Right atrium auricular region (tissue), 2 donors: ENCODE data around the gene SUFU. TPM values are rescaled to one million over a fixed set of nuclear protein-coding genes. Genes with fewer than 3 reads are reported as not detected.

ENCODE experiments used
- DNase-seq: peaks from one replicate; pipeline ENCODE4 v3.0.0-alpha.2; 2019; ENCODE audit warnings: low spot score
- H3K27ac ChIP-seq, 2 donors: fragments of 200-600 bp; sonication (generic); 1 replicate in 1 of 2; 2 replicates in 1 of 2; pipeline ENCODE4 v1.5.1; 2016 to 2019
- H3K27me3 ChIP-seq, 2 donors: fragments of 200-600 bp; sonication (generic); one replicate each; pipeline versions ENCODE4 v1.5.1 to v1.6.0; 2017 to 2019
- H3K36me3 ChIP-seq: fragments of 200-600 bp; sonication (generic); one replicate; pipeline ENCODE4 v1.5.1; 2016
- H3K4me1 ChIP-seq, 2 donors: fragments of 200-600 bp; sonication (generic); one replicate each; pipeline versions ENCODE4 v1.5.1 to v1.6.0; 2017 to 2019
- H3K4me3 ChIP-seq, 2 donors: fragments of 200-600 bp; sonication (generic); 1 replicate in 1 of 2; 2 replicates in 1 of 2; pipeline ENCODE4 v1.5.1; 2017 to 2019; ENCODE audit warnings: mild to moderate bottlenecking in 1 of 2, moderate library complexity in 1 of 2
- H3K9me3 ChIP-seq, 2 donors: fragments of 200-600 bp; sonication (generic); one replicate each; pipeline ENCODE4 v1.5.1; 2019
- total RNA-seq, 2 donors: library from RNA; depleted of rRNA; stranded (reverse); fragments of >200 nt; gene quantifications; one replicate each; pipeline ENCODE4 v1.1.0, GENCODE V29; 2016
- TF ChIP-seq, protein P1 (sequence below), 2 donors: fragments of 200-600 bp; sonication (generic); IDR thresholded peaks; one replicate each; pipeline ENCODE4 v1.5.1; 2019; ENCODE audit warnings: antibody characterized with exemption in 2 of 2

SUFU gene
- total RNA-seq, 2 donors from 2014 or later = 4.9 to 6.4 TPM

DNA sequence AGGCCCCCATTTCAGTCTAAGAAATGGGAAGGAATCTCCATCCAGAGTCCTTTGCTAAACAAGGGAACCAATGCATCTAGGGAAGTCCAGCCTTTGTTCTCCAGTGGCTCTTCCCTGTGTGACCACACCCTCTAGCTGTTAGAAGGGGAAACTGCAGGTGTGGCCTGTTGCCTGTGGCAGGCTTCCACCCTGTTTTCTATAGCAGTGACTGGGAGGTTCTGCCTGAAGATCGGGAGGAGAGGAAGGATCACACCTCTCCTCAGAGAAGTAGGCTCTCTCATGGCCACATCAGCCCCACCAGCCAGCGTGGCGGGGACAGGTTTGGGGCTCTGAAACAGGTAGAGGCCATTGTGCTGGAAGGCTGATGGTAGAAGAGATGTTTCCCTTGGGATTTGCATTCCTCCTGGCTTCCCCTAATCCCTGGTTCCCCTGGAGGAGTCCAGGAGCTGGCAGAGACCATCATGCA is 92.8 kb downstream of the SUFU start:
- no peak for DNase-seq

DNA sequence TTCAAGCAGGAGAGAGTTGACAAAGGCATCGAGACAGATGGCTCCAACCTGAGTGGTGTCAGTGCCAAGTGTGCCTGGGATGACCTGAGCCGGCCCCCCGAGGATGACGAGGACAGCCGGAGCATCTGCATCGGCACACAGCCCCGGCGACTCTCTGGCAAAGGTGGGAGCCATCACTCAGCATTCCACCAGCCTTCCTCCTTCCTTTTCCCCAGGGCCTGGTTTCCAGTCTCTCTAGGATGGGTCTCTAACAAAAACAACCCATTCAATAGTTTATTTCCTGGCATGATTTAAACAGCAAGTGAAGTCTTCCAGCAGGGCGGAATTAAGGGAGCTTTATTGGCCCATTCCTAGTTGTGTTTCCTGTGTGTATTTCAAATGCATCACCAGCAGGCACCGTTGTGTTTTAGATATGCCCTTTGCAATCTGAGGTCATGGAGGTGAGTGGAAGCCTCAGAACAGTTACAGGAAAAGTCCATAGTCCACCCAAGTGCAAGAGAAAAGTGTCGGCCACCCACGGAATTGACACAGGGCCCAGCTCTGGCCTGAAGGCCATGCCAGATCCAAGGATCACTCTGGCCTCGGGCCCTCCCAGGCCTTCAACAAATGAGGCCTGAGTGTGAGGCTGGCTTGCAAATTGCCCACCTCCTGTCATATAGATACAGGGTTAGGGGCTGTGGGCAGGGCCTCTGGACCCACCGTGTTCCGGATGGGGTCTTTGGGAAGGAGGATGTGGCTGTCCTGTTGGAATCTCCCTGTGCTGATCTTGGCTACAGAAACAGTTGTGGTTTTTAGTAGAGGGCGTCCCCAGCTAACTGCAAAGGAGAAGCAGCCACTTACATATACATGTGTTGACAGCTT is 93.6 kb downstream of the SUFU start:
- H3K4me1 ChIP-seq = peaks cover 0 to 71% of the 10 kb centered on the region in 2 donors
- TF ChIP-seq, protein P1, sequence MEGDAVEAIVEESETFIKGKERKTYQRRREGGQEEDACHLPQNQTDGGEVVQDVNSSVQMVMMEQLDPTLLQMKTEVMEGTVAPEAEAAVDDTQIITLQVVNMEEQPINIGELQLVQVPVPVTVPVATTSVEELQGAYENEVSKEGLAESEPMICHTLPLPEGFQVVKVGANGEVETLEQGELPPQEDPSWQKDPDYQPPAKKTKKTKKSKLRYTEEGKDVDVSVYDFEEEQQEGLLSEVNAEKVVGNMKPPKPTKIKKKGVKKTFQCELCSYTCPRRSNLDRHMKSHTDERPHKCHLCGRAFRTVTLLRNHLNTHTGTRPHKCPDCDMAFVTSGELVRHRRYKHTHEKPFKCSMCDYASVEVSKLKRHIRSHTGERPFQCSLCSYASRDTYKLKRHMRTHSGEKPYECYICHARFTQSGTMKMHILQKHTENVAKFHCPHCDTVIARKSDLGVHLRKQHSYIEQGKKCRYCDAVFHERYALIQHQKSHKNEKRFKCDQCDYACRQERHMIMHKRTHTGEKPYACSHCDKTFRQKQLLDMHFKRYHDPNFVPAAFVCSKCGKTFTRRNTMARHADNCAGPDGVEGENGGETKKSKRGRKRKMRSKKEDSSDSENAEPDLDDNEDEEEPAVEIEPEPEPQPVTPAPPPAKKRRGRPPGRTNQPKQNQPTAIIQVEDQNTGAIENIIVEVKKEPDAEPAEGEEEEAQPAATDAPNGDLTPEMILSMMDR (IDR thresholded peaks at IDR 0.05) = no peak
- H3K36me3 ChIP-seq = peaks cover 18% of the 10 kb centered on the region
- no peaks in the 10 kb centered on the region for H3K9me3 ChIP-seq
- DNase-seq = no peak
- H3K27me3 ChIP-seq = no peaks in the 10 kb centered on the region
- no peak overlapping the region for H3K4me3 ChIP-seq
- peak overlapping the region; percentile 47 to 84 for H3K27ac ChIP-seq

More for the DNA sequence above, 92.8 kb downstream of the SUFU start:
- Histone ChIP-seq H3K27me3 (no peaks in the 10 kb centered on the region), H3K4me1 (peaks cover 0 to 63% of the 10 kb centered on the region in 2 donors), H3K4me3 (no peak overlapping the region), H3K36me3 (peaks cover 18% of the 10 kb centered on the region), H3K9me3 (no peaks in the 10 kb centered on the region), H3K27ac (peak overlapping the region; percentile 9 to 39)
- TF ChIP-seq, protein P1 (IDR thresholded peaks at IDR 0.05) = peak; percentile 82 to 84

DNA sequence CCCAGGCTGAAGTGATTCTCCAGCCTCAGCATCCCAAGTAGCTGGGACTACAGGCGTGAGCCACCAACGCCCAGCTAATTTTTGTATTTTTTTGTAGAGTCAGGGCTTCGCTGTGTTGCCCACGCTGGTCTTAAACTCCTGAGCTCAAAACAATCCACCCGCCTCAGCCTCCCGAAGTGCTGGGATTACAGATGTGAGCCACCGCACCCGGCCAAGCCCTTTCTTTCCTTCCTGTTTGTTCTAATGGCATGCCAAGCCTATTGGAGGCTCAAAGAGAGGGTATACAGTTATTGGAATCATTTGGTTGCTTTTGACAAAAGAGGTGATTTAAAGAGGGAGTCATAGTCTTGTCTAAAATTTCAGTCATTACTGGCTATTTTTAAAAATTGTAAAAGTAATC is 94.5 kb downstream of the SUFU start:
- DNase-seq = no peak
- H3K36me3 ChIP-seq = peaks cover 18% of the 10 kb centered on the region

DNA sequence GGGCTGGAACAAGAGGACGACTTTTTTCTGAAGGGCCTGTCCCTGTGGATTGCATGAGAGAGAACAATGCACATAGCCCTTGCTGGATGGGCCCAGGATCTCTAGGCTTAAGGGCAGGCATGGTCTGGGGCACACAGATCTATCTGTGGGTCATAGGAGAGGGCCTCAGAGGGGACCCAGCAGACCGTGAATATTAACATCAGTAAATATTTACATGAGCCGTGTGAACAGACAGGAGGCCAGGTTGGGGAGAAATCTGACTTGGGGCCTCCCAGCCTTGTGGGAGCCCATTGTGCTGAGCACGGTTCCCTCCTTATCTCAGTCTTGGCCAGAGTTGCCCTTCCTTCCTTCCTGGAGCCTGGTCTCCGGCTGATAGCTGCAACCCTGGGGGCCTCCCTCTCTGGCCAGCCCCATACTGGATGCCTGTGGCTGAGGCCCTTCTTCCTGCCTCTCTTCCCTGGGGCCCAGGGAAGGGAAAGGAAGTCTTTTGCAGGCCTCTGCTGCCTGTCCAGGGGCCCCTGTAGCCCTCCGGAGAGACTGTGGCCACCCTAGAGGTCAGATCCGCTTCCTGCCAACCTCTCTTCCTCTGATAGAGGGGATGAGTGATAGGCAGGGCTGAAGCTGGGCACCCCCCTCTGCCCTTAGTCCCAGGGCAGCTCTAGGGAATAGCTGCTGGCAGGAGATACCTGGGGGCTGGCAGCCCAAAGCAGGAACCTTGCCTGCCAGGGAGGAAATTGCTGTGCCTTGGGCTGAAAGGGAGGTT is 96.0 kb downstream of the SUFU start:
- Histone ChIP-seq H3K9me3 (no peaks in the 10 kb centered on the region), H3K4me1 (peaks cover 0 to 95% of the 10 kb centered on the region in 2 donors), H3K27me3 (no peaks in the 10 kb centered on the region), H3K27ac (peak overlapping the region; percentile 35 to 84), H3K4me3 (no peak overlapping the region), H3K36me3 (peaks cover 11% of the 10 kb centered on the region)
- DNase-seq = no peak
- TF ChIP-seq, protein P1 (IDR thresholded peaks at IDR 0.05) = no peak

More for the DNA sequence above, 94.5 kb downstream of the SUFU start:
- peak overlapping the region; percentile 47 to 84 for H3K27ac ChIP-seq
- H3K4me3 ChIP-seq = no peak overlapping the region
- H3K9me3 ChIP-seq = no peaks in the 10 kb centered on the region
- peaks cover 0 to 80% of the 10 kb centered on the region in 2 donors for H3K4me1 ChIP-seq
- H3K27me3 ChIP-seq = no peaks in the 10 kb centered on the region
- TF ChIP-seq, protein P1 (IDR thresholded peaks at IDR 0.05) = no peak

GRCh38 chr10:102600816-102601215 is 97.0 kb downstream of the SUFU start:
- no peaks in the 10 kb centered on the region for H3K9me3 ChIP-seq
- peak overlapping the region in 1 of 2 donors; percentile 84 for H3K27ac ChIP-seq
- H3K36me3 ChIP-seq = peaks cover 7% of the 10 kb centered on the region
- H3K4me3 ChIP-seq = no peak overlapping the region
- DNase-seq = no peak
- peaks cover 0 to 100% of the 10 kb centered on the region in 2 donors for H3K4me1 ChIP-seq
- TF ChIP-seq, protein P1 (IDR thresholded peaks at IDR 0.05) = no peak
- no peaks in the 10 kb centered on the region for H3K27me3 ChIP-seq
